Thoracic aorta (tissue), 2 donors: ENCODE results near the gene SMARCA4. TPM values are rescaled to one million over a fixed set of nuclear protein-coding genes. Genes with fewer than 3 reads are reported as not detected.

Experiments
- ATAC-seq: fragments of 150-250 bp; one replicate; pipeline ENCODE4 v1.8.0; 2017; ENCODE audit warnings: low read depth; ENCODE audit not compliant: insufficient number of reproducible peaks, low FRiP score
- DNase-seq: peaks from one replicate; pipeline ENCODE4 v3.0.0-alpha.2; 2020; ENCODE audit warnings: low spot score
- H3K27ac ChIP-seq, 2 donors: fragments of 200-600 bp; sonication (generic); 1 replicate in 1 of 2; 2 replicates in 1 of 2; pipeline ENCODE4 v1.5.1; 2016; ENCODE audit warnings: mild to moderate bottlenecking in 2 of 2, moderate library complexity in 2 of 2
- H3K27me3 ChIP-seq: fragments of 200-600 bp; sonication (generic); replicated peaks from 2 replicates; pipeline ENCODE4 v1.6.0; 2016; ENCODE audit warnings: mild to moderate bottlenecking; ENCODE audit not compliant: insufficient read depth
- H3K36me3 ChIP-seq: fragments of 200-600 bp; sonication (generic); one replicate; pipeline ENCODE4 v1.5.1; 2016
- H3K4me1 ChIP-seq, 2 donors: fragments of 200-600 bp; sonication (generic); 1 replicate in 1 of 2; 2 replicates in 1 of 2; pipeline versions ENCODE4 v1.5.1 to v1.6.0; 2016; ENCODE audit warnings: low read depth in 2 of 2, mild to moderate bottlenecking in 1 of 2; ENCODE audit not compliant: control insufficient read depth in 1 of 2
- H3K4me3 ChIP-seq: fragments of 200-600 bp; sonication (generic); 2 replicates; pipeline ENCODE4 v1.5.1; 2016; ENCODE audit warnings: mild to moderate bottlenecking
- H3K9me3 ChIP-seq: fragments of 200-600 bp; sonication (generic); 2 replicates; pipeline ENCODE4 v1.5.1; 2016
- CTCF ChIP-seq: fragments of 200-600 bp; sonication (generic); IDR thresholded peaks from one replicate; pipeline ENCODE4 v1.5.1; 2019; ENCODE audit warnings: antibody characterized with exemption
- total RNA-seq, 2 donors: library from RNA; depleted of rRNA; stranded (reverse); fragments of >200 nt; gene quantifications; one replicate each; pipeline versions ENCODE4 v1.1.0 to v1.2.3, GENCODE V29; 2016

The SMARCA4 gene
- total RNA-seq, 2 donors from 2014 or later = 63.8 to 85.9 TPM

DNA sequence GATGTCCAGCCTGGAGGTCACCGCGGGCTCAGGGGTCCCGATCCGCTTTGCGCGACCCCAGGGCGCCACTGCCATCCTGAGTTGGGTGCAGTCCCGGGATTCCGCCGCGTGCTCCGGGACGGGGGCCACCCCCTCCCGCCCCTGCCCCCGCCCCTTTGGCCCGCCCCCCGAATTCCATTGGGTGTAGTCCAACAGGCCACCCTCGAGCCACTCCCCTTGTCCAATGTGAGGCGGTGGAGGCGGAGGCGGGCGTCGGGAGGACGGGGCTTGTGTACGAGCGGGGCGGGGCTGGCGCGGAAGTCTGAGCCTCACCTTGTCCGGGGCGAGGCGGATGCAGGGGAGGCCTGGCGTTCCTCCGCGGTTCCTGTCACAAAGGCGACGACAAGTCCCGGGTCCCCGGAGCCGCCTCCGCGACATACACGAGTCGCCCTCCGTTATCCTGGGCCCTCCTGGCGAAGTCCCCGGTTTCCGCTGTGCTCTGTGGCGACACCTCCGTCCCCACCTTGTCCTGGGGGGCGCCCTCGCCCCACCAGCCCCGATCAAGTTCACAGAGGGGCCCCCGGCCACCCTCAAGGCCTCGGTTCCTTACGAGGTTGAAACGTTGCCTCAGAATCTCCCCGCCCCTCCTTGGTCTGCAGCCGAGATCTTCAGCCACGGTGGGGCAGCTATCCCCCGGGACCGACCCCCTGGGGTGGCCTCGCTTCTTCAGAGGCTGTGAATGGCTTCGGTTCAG, 129.6 kb downstream of the SMARCA4 start:
- no peak for TF ChIP-seq CTCF
- Histone ChIP-seq H3K27me3 (no peaks in the 10 kb centered on the region), H3K36me3 (no peaks in the 10 kb centered on the region), H3K27ac (peak overlapping the region; percentile 98 to 99), H3K4me1 (peaks cover 17 to 60% of the 10 kb centered on the region in 2 donors), H3K9me3 (no peaks in the 10 kb centered on the region), H3K4me3 (peak overlapping the region; percentile 78)
- peak; percentile 62 for ATAC-seq
- peak; percentile 97 for DNase-seq

DNA sequence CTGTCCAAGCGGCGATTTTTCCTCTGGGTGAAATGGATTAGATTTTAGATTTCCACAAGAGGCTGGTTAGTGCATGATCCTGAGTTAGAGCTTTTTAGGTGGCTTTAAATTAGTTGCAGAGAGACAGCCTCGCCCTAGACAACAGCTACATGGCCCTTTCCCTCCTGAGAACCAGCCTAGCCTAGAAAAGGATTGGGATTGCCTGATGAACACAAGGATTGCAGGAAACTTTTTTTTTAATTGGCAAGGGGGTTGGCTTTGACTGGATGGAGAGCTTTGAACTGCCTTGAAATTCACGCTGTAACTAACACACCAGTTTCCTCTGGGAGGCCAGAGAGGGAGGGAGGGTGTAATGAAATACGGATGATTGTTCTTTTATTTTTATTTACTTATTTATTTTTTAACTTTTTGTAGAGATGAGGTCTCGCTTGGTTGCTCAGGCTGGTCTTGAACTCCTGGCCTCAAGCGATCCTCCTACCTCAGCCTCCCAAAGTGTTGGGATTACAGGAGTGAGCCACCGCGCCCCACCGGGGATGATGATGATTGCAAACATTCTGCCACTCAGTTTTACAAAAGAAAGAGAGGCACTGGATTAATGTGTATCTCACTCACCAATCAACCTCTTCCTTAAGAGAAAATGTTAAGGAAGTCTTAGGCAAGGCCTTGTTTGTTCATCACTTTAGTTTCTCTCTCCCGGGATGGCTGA, 130.3 kb downstream of the SMARCA4 start:
- Histone ChIP-seq H3K4me1 (peaks cover 20 to 62% of the 10 kb centered on the region in 2 donors), H3K36me3 (no peaks in the 10 kb centered on the region), H3K9me3 (no peaks in the 10 kb centered on the region), H3K27ac (peak overlapping the region; percentile 98 to 99), H3K27me3 (no peaks in the 10 kb centered on the region), H3K4me3 (peak overlapping the region; percentile 78)
- DNase-seq (no peak), ATAC-seq (no peak)
- no peak for TF ChIP-seq CTCF

DNA sequence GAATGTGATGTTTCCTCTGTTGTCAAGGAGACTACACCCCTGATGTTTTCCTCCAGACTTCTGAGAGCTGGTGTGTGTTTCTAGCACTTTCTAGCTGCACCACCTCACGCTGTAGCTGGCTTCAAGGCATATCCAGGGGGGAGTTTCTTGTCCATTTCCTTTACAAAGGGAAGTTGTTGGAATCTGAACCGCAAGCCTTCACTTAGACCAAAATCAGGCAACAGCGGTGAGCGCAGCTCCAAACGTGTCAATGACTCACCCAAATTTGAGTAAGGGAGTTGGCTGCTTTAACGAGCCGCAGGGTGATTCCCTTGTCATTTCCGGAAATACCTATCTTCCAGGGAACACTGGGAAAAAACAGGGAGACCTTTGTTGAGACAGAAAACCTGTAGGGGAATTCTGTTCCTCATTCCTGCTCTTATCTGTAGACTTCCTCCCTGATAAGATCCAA, 130.9 kb downstream of the SMARCA4 start:
- Histone ChIP-seq H3K27ac (peak overlapping the region; percentile 98 to 99), H3K4me1 (peaks cover 24 to 67% of the 10 kb centered on the region in 2 donors), H3K36me3 (no peaks in the 10 kb centered on the region), H3K9me3 (no peaks in the 10 kb centered on the region), H3K27me3 (no peaks in the 10 kb centered on the region), H3K4me3 (peak overlapping the region; percentile 78)
- ATAC-seq (no peak), DNase-seq (peak; percentile 57)
- TF ChIP-seq CTCF = no peak

DNA sequence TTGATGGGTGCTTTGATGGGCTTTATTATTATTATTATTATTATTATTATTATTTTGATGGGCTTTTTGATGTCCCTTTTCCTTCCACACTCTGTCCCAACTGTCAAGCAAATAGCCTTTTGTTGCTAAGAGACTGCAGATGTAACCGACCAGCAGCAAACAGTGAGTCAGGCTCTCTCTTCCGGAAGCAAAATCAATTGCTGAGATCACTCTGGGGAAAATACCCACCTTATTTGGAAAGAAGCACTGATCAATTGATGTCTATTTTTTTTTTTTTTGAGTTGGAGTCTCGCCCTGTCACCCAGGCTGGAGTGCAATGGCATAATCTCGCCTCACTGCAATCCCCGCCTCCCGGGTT, 131.3 kb downstream of the SMARCA4 start:
- no peak for ATAC-seq
- H3K4me1 ChIP-seq = peaks cover 25 to 71% of the 10 kb centered on the region in 2 donors

More for the DNA sequence above, 131.3 kb downstream of the SMARCA4 start:
- Histone ChIP-seq H3K9me3 (no peaks in the 10 kb centered on the region), H3K27me3 (no peaks in the 10 kb centered on the region), H3K4me3 (peak overlapping the region; percentile 78), H3K27ac (peak overlapping the region; percentile 98 to 99), H3K36me3 (no peaks in the 10 kb centered on the region)
- TF ChIP-seq CTCF = no peak
- DNase-seq = no peak
